HepG2 (cell line): ENCODE measurements around the gene GIPC1.

Experiments
- MTF2 ChIP-seq: sonication (generic); formaldehyde crosslinking; IDR thresholded peaks from 2 replicates; pipeline ENCODE4 v1.5.0; 2020; ENCODE audit warnings: missing genetic modification reagents, borderline replicate concordance
- MXI1 ChIP-seq: IDR thresholded peaks from 3 replicates; pipeline ENCODE4 v1.6.1; 2012; ENCODE audit warnings: low read depth, low read length, inconsistent platforms, borderline replicate concordance
- TEAD3 ChIP-seq: optimal IDR thresholded peaks from 2 replicates; pipeline ENCODE3; 2016; ENCODE audit warnings: borderline replicate concordance
- ZNF263 ChIP-seq: sonication (generic); formaldehyde crosslinking; IDR thresholded peaks from 2 replicates; pipeline ENCODE4 v1.4.0; 2020; ENCODE audit warnings: missing genetic modification reagents
- ZNF280D ChIP-seq: sonication (generic); formaldehyde crosslinking; IDR thresholded peaks from 2 replicates; pipeline ENCODE4 v1.5.1; 2020; ENCODE audit warnings: mild to moderate bottlenecking, missing genetic modification reagents

DNA sequence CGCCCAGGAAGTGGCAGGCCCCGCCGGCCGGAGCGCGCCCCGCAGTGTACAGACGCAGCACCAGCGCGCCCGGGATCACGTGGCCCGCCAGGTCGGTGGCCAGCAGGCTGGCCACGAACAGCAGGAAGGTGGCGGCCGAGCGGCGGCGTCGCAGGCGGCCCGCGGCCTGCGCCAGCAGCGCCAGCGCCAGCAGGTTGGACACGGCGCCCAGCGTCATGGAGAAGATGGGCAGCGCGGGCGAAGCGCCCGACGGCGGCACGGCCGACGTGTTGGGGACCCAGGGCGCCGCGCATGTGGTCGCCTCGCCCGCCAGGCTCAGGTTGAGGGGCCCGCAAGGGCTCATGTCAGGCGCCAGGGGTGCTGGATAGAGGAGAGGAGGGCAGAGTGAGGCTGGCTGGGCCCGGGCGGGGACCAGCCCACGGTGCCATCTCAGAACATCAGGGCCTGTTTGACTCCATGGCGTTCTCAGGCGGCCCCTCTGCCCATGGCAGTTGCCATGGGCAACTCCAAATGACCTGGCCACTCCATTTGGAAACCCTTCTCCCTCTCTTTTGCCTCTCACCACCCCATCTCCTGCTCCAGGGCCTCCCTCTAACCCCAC lies 21.8 kb downstream of the GIPC1 start:
- TF ChIP-seq MXI1 (no peak), MTF2 (no peak), TEAD3 (CRISPR knock-in tag) (no peak), ZNF280D (CRISPR knock-in tag) (no peak), ZNF263 (CRISPR knock-in tag) (no peak)
